CD4-positive, alpha-beta T cell (primary cell): ENCODE measurements around the gene FAM89A. TPM values are rescaled to one million over a fixed set of nuclear protein-coding genes. Genes with fewer than 3 reads are reported as not detected.
"Not testable (repeated sequence)": the region's sequence is repeated elsewhere in the genome, so short reads cannot be mapped to it uniquely, and the experiment has no call there.

Experiments used
- ATAC-seq: fragments of 200-7000 bp; cut with Tn5 transposase; one replicate; pipeline ENCODE4 v1.10.0; 2022; ENCODE audit warnings: mild to moderate bottlenecking; ENCODE audit not compliant: poor library complexity
- CTCF ChIA-PET: fragments of 350-600 bp; sonication (Branson Sonifier 250); formaldehyde crosslinking; loops from one replicate; lab custom pipeline; 2021; ENCODE audit warnings: antibody characterized with exemption, inconsistent platforms; lab: Charles Lee
- POLR2A ChIA-PET: fragments of 350-600 bp; sonication (Branson Sonifier 250); formaldehyde crosslinking; loops from one replicate; lab custom pipeline; 2021; ENCODE audit warnings: antibody characterized with exemption, inconsistent platforms; lab: Charles Lee
- DNase-seq, 14 experiments: peaks; one replicate each; pipeline ENCODE4 v3.0.0-alpha.2; 2013 to 2020; ENCODE audit warnings: mixed read lengths in 2 of 14
- H3K27ac ChIP-seq, 2 donors: one replicate each; pipeline versions ENCODE4 v1.5.1 to v1.7.0; 2013; ENCODE audit warnings: low read length in 2 of 2, low read depth in 1 of 2, mild to moderate bottlenecking in 1 of 2
- H3K27me3 ChIP-seq, 2 experiments: 1 replicate in 1 of 2; 2 replicates in 1 of 2; pipeline versions ENCODE4 v1.6.1 to v1.7.0; 2013; ENCODE audit warnings: low read length in 2 of 2, control low read depth in 1 of 2, mild to moderate bottlenecking in 1 of 2, moderate library complexity in 1 of 2; ENCODE audit not compliant: insufficient read depth in 2 of 2, control insufficient read depth in 1 of 2
- H3K36me3 ChIP-seq: one replicate; pipeline ENCODE4 v1.6.1; 2013; ENCODE audit warnings: low read length, control low read depth; ENCODE audit not compliant: insufficient read depth
- H3K4me1 ChIP-seq: one replicate; pipeline ENCODE4 v1.6.1; 2013; ENCODE audit warnings: low read length, control low read depth; ENCODE audit not compliant: insufficient read depth
- H3K4me3 ChIP-seq: one replicate; pipeline ENCODE4 v1.5.1; 2013; ENCODE audit warnings: mild to moderate bottlenecking, low read length, moderate library complexity
- H3K9me3 ChIP-seq, 2 experiments: 1 replicate in 1 of 2; 2 replicates in 1 of 2; pipeline versions ENCODE4 v1.6.1 to v1.7.0; 2013; ENCODE audit warnings: low read length in 2 of 2, mild to moderate bottlenecking in 2 of 2, control low read depth in 1 of 2, moderate library complexity in 1 of 2; ENCODE audit not compliant: control insufficient read depth in 1 of 2, insufficient read depth in 1 of 2
- H3K27ac Mint-ChIP-seq: one replicate; pipeline ENCODE4 v1.8.0; 2020; ENCODE audit warnings: mixed read lengths
- H3K27me3 Mint-ChIP-seq: one replicate; pipeline ENCODE4 v1.8.0; 2021; ENCODE audit warnings: mixed read lengths
- H3K36me3 Mint-ChIP-seq: one replicate; pipeline ENCODE4 v1.8.0; 2021; ENCODE audit warnings: low read depth, mixed read lengths
- H3K4me1 Mint-ChIP-seq: one replicate; pipeline ENCODE4 v1.8.0; 2021; ENCODE audit warnings: low read depth, mixed read lengths
- H3K4me3 Mint-ChIP-seq: one replicate; pipeline ENCODE4 v1.8.0; 2020; ENCODE audit warnings: mild to moderate bottlenecking, mixed read lengths
- H3K9me3 Mint-ChIP-seq: one replicate; pipeline ENCODE4 v1.8.0; 2020; ENCODE audit warnings: mixed read lengths
- CTCF ChIP-seq: fragments of 200-600 bp; IDR thresholded peaks from one replicate; pipeline ENCODE4 v1.8.0; 2022; ENCODE audit warnings: antibody characterized with exemption, mild to moderate bottlenecking
- intact Hi-C, 2 experiments: fragments of 100-400 bp; cut with DNase I in 1 of 2; cut with micrococcal nuclease in 1 of 2; formaldehyde crosslinking; loops; one replicate each; pipeline versions ENCODE4 v1.15.1 to v1.9.0; 2023 to 2025; cut with DNase I, micrococcal nuclease
- total RNA-seq, 174 experiments: library from RNA in 2 of 174; stranded (reverse) in 2 of 174; gene quantifications; one replicate each; pipeline ENCODE4 v1.2.3 and lab custom pipeline; 2021 to 2026

FAM89A gene
- total RNA-seq, 2 experiments from 2014 or later: 3.3 to 4.0 TPM

DNA sequence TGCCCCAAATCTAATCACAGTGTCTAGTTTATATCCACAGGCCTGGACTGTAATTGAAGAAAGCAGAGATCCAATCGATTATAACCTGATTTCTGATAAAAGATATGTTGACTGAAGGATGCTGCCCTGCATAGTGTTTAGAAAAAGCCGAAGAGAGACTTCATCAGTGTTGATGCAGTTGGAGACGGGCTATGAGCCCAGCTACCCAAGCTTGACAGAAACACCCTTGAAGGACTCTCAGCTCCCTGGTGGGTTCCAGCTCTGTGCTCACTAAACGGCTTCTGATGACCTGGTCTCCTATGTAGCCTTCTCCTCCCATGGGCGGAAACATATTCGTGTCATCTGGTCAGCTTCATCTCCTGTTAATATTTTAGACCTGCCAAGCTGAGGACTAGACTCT is 10.2 kb downstream of the FAM89A start:
- DNase-seq: no peak
- no peak for TF ChIP-seq CTCF
- ChIA-PET POLR2A (no interaction called here), CTCF (no interaction called here)
- no peaks in the 10 kb centered on the region for H3K36me3 Mint-ChIP-seq
- H3K4me3 Mint-ChIP-seq: no peak overlapping the region
- H3K27ac ChIP-seq: no peak overlapping the region
- H3K27me3 ChIP-seq: no peaks in the 10 kb centered on the region
- peaks cover 13% of the 10 kb centered on the region for H3K4me1 Mint-ChIP-seq
- no peaks in the 10 kb centered on the region for H3K4me1 ChIP-seq
- no peaks in the 10 kb centered on the region for H3K27me3 Mint-ChIP-seq
- H3K4me3 ChIP-seq: no peak overlapping the region
- no peaks in the 10 kb centered on the region for H3K9me3 ChIP-seq
- no peaks in the 10 kb centered on the region for H3K9me3 Mint-ChIP-seq
- intact Hi-C loops: no loop called here
- H3K36me3 ChIP-seq: no peaks in the 10 kb centered on the region
- H3K27ac Mint-ChIP-seq: no peak overlapping the region
- no peak for ATAC-seq

DNA sequence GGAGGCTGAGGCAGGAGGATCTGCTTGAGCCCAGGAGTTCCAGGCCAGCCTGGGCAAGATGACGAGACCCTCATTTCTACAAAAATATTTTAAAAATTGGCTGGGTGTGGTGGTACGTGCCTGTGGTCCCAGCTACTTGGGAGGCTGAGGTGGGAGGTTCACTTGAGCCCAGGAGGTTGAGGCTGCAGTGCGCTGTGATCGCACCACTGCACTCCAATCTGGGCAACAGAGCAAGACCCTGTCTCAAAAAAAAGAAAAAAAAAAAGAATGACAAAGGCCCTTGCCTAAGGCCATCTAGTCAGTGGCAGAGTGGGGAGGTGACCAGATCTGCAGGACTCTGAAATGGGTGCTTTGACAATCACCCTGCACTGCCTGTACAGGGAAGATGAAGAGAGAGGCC is 10.8 kb downstream of the FAM89A start:
- H3K36me3 Mint-ChIP-seq, H3K9me3 ChIP-seq, H3K27ac Mint-ChIP-seq, H3K27ac ChIP-seq, H3K36me3 ChIP-seq, H3K27me3 Mint-ChIP-seq, ATAC-seq, DNase-seq, intact Hi-C loops, POLR2A ChIA-PET, H3K4me3 Mint-ChIP-seq, H3K4me3 ChIP-seq, H3K27me3 ChIP-seq, CTCF ChIA-PET, H3K9me3 Mint-ChIP-seq, H3K4me1 ChIP-seq: not testable (repeated sequence)
- peaks cover 13% of the 10 kb centered on the region for H3K4me1 Mint-ChIP-seq

DNA sequence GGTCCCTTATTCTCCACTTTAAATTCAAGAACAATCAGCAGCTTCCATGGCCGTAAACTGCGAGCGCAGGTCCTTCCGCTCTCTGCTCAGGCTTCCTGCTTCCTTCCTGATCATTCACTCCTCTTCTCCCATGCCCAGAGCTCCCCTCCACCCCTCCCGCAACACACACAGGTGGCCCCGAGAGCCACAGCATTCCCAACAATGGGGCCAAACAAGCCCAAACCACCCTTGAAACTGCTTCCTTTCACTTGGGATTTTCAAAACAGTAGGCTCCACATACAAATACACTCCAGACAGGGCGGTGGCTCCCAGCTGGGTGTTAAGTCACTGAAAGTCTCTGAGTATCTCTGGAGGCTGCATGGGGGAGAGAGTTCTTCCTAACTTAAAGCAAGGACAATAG is 11.4 kb downstream of the FAM89A start:
- intact Hi-C loops: no loop called here

More for the DNA sequence above, 11.4 kb downstream of the FAM89A start:
- H3K27me3 ChIP-seq: no peaks in the 10 kb centered on the region
- H3K27ac ChIP-seq: no peak overlapping the region
- Mint-ChIP-seq H3K27ac (no peak overlapping the region), H3K9me3 (no peaks in the 10 kb centered on the region), H3K4me1 (peaks cover 13% of the 10 kb centered on the region), H3K36me3 (no peaks in the 10 kb centered on the region), H3K4me3 (peak overlapping the region; percentile 37), H3K27me3 (no peaks in the 10 kb centered on the region)
- ATAC-seq (no peak), DNase-seq (no peak)
- no peaks in the 10 kb centered on the region for H3K9me3 ChIP-seq
- ChIA-PET POLR2A (no interaction called here), CTCF (no interaction called here)
- H3K4me1 ChIP-seq: no peaks in the 10 kb centered on the region
- no peak overlapping the region for H3K4me3 ChIP-seq
- no peaks in the 10 kb centered on the region for H3K36me3 ChIP-seq
- TF ChIP-seq CTCF: no peak
